OCI-LY7 (cell line): ENCODE results near the gene DCTN1. TPM values are rescaled to one million over a fixed set of nuclear protein-coding genes. Genes with fewer than 3 reads are reported as not detected.

Source experiments
- BruUV-seq: library from RNA; stranded (reverse); fragments of 400-500 nt; replicated peaks from 2 replicates; lab custom pipeline; 2021; lab: Mats Ljungman, UMichigan
- CTCF ChIA-PET: fragments of 300-600 bp; sonication (Branson Sonifier 250); formaldehyde crosslinking; loops from one replicate; lab custom pipeline; 2022; ENCODE audit warnings: antibody characterized with exemption; ENCODE audit not compliant: unreplicated experiment; lab: Charles Lee
- POLR2A ChIA-PET: fragments of 300-600 bp; sonication (Branson Sonifier 250); formaldehyde crosslinking; loops from one replicate; lab custom pipeline; 2022; ENCODE audit warnings: antibody characterized with exemption; lab: Charles Lee
- DNase-seq: peaks from one replicate; pipeline ENCODE4 v3.0.0-alpha.2; 2015; ENCODE audit warnings: low spot score
- H2AFZ ChIP-seq: fragments of 200-600 bp; sonication (generic), shearing (Covaris generic); 2 replicates; pipeline ENCODE4 v1.6.1; 2014; ENCODE audit warnings: mild to moderate bottlenecking, antibody characterized with exemption, low read length, moderate library complexity
- H3K27ac ChIP-seq: fragments of 200-600 bp; sonication (generic); 2 replicates; pipeline ENCODE4 v1.5.1; 2014; ENCODE audit warnings: mixed run types, low read depth, mild to moderate bottlenecking, moderate library complexity, low read length, inconsistent platforms; ENCODE audit not compliant: poor library complexity, severe bottlenecking
- H3K36me3 ChIP-seq: fragments of 200-600 bp; sonication (generic); 2 replicates; pipeline ENCODE4 v1.6.1; 2014; ENCODE audit warnings: mild to moderate bottlenecking, antibody characterized with exemption, low read length, moderate library complexity, mixed read lengths; ENCODE audit not compliant: insufficient read depth
- H3K4me1 ChIP-seq: fragments of 200-600 bp; sonication (generic); 2 replicates; pipeline ENCODE4 v1.5.1; 2014; ENCODE audit warnings: mild to moderate bottlenecking, low read length; ENCODE audit not compliant: insufficient read depth, poor library complexity, severe bottlenecking
- H3K4me2 ChIP-seq: fragments of 200-600 bp; sonication (generic); 2 replicates; pipeline ENCODE4 v1.6.1; 2014; ENCODE audit warnings: mild to moderate bottlenecking, low read length
- H3K4me3 ChIP-seq: fragments of 200-600 bp; sonication (generic); 2 replicates; pipeline ENCODE4 v1.5.1; 2014; ENCODE audit warnings: mild to moderate bottlenecking, low read depth, low read length; ENCODE audit not compliant: poor library complexity, severe bottlenecking
- H3K79me2 ChIP-seq: fragments of 200-600 bp; sonication (generic); 2 replicates; pipeline ENCODE4 v1.6.1; 2016; ENCODE audit warnings: low read depth, mild to moderate bottlenecking, low read length, moderate library complexity, mixed read lengths; ENCODE audit not compliant: insufficient read depth
- H3K9me2 ChIP-seq: fragments of 200-600 bp; sonication (generic); 2 replicates; pipeline ENCODE4 v1.6.1; 2016; ENCODE audit warnings: mild to moderate bottlenecking, low read length, mixed read lengths; ENCODE audit not compliant: insufficient read depth
- H3K9me3 ChIP-seq: fragments of 200-600 bp; sonication (generic); 2 replicates; pipeline ENCODE4 v1.6.1; 2014; ENCODE audit warnings: mild to moderate bottlenecking, mixed run types, low read length, mixed read lengths
- H4K20me1 ChIP-seq: fragments of 200-600 bp; sonication (generic); 2 replicates; pipeline ENCODE4 v1.6.1; 2014; ENCODE audit warnings: mild to moderate bottlenecking, antibody characterized with exemption, low read length, moderate library complexity, mixed read lengths; ENCODE audit not compliant: insufficient read depth
- EZH2phosphoT487 ChIP-seq: fragments of 200-600 bp; sonication (generic); IDR thresholded peaks from 2 replicates; pipeline ENCODE4 v1.6.1; 2018; ENCODE audit warnings: low read depth, borderline replicate concordance, mild to moderate bottlenecking, mixed run types, antibody characterized with exemption, low read length, moderate library complexity, mixed read lengths
- intact Hi-C: fragments of 100-400 bp; cut with micrococcal nuclease; formaldehyde crosslinking; loops from one replicate; pipeline ENCODE4 v1.10.0; 2022; ENCODE audit not compliant: unreplicated experiment
- total RNA-seq, 2 experiments: library from RNA; depleted of rRNA in 1 of 2; stranded (reverse); fragments of >200 nt in 1 of 2; shearing (Covaris generic) in 1 of 2; gene quantifications; 2 replicates each; pipeline ENCODE4 v1.2.3, GENCODE V29; 2014 to 2022
- TF ChIP-seq, protein P1 (sequence below): fragments of 200-600 bp; sonication (generic); conservative IDR thresholded peaks from 2 replicates; pipeline ENCODE4 v1.5.1; 2014; ENCODE audit warnings: mild to moderate bottlenecking, antibody characterized with exemption, low read length, moderate library complexity, mixed read lengths

Gene DCTN1
- total RNA-seq, 2 experiments from 2014 or later: 45.5 to 100 TPM

DNA sequence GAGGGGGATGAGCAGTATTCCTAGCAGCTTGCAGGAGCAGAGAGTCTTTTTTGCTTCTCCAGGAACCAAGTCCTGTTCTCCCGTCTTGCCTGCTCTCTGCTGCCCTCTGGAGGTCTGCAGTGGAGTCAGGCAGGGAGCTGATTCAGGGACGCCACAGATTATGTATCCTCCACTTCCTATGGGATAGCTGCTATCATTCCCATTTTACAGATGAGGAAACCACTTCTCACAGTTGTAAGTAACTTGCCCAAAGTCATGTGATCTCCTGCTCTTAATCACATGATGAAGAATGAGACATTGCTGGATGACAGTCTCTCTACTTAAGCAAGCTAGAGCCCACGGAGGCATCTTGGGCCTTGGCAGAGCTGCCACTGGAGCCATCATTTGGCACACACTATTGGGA, 45.2 kb downstream of the DCTN1 start:
- no peaks in the 10 kb centered on the region for H3K36me3 ChIP-seq

DNA sequence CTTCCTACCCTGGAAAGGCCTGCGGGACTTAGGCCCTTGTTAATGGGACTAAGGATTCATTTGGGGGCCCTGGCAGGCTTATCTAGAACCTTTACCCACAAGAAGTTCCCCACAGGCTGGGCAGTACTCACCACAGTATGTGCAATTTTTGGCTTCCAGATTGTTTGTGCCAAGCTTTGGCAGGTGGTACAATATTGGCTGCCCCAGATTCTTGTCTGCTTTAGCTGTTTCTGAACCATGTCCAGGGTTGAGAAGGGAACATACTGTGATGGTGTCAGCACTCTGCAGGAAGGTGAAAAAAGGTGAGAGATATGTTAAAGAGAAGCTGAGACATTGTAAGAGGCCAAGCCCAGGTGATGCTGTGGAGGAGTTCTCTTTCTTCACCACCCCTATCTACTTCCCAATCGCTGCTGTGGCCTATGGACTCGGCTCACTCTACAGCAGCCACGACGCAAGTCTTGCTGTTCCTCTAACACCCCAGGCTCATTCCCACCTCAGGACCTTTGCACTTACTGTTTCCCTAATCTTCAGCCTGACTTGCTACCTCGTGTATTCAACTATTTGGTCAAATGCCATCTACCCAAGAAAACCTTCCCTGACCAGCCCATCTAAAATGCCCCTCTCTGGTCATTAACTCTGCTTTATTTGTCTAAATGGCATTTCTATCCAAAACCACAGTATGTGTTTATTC, 46.1 kb downstream of the DCTN1 start:
- no peaks in the 10 kb centered on the region for H3K79me2 ChIP-seq
- BruUV-seq: no TSS peak
- DNase-seq: no peak
- no peak overlapping the region for H3K4me3 ChIP-seq
- H2AFZ ChIP-seq: no peak overlapping the region
- ChIA-PET POLR2A (no interaction called here), CTCF (interaction anchor here (0.5 to 1.8 kb wide), 3 partner anchors 10 to 84 kb away, joined by 3 to 15 read pairs (median 14); no protein-coding TSS in a partner anchor)
- H3K4me1 ChIP-seq: no peaks in the 10 kb centered on the region
- TF ChIP-seq EZH2phosphoT487: no peak
- TF ChIP-seq, protein P1, sequence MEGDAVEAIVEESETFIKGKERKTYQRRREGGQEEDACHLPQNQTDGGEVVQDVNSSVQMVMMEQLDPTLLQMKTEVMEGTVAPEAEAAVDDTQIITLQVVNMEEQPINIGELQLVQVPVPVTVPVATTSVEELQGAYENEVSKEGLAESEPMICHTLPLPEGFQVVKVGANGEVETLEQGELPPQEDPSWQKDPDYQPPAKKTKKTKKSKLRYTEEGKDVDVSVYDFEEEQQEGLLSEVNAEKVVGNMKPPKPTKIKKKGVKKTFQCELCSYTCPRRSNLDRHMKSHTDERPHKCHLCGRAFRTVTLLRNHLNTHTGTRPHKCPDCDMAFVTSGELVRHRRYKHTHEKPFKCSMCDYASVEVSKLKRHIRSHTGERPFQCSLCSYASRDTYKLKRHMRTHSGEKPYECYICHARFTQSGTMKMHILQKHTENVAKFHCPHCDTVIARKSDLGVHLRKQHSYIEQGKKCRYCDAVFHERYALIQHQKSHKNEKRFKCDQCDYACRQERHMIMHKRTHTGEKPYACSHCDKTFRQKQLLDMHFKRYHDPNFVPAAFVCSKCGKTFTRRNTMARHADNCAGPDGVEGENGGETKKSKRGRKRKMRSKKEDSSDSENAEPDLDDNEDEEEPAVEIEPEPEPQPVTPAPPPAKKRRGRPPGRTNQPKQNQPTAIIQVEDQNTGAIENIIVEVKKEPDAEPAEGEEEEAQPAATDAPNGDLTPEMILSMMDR: no peak
- H4K20me1 ChIP-seq: no peaks in the 10 kb centered on the region
- no peak overlapping the region for H3K27ac ChIP-seq
- intact Hi-C loops: loop anchor here (10.0 kb wide), 1 partner anchor 189 kb away; the partner anchor contains the start of gene BOLA3
- no peak overlapping the region for H3K4me2 ChIP-seq
- H3K36me3 ChIP-seq: no peaks in the 10 kb centered on the region
- H3K9me2 ChIP-seq: no peaks in the 10 kb centered on the region
- H3K9me3 ChIP-seq: no peaks in the 10 kb centered on the region

More for the DNA sequence above, 45.2 kb downstream of the DCTN1 start:
- no peaks in the 10 kb centered on the region for H3K9me3 ChIP-seq
- no peaks in the 10 kb centered on the region for H3K9me2 ChIP-seq
- ChIA-PET CTCF (interaction anchor here (0.5 to 1.8 kb wide), 7 partner anchors 11 to 88 kb away, joined by 3 to 15 read pairs (median 3); no protein-coding TSS in a partner anchor), POLR2A (interaction anchor here (0.5 to 1.2 kb wide), 4 partner anchors 11 to 554 kb away, joined by 3 to 5 read pairs (median 3); no protein-coding TSS in a partner anchor)
- H2AFZ ChIP-seq: no peak overlapping the region
- H3K4me3 ChIP-seq: no peak overlapping the region
- no peaks in the 10 kb centered on the region for H4K20me1 ChIP-seq
- no peak overlapping the region for H3K27ac ChIP-seq
- H3K79me2 ChIP-seq: no peaks in the 10 kb centered on the region
- H3K4me1 ChIP-seq: no peaks in the 10 kb centered on the region
- no TSS peak for BruUV-seq
- no peak overlapping the region for H3K4me2 ChIP-seq
- intact Hi-C loops: loop anchor here (1.0 to 10.0 kb wide), 3 partner anchors 68 to 190 kb away; partner anchors contain the start of gene BOLA3
- peak; percentile 72 for DNase-seq
- TF ChIP-seq EZH2phosphoT487: no peak
- TF ChIP-seq, protein P1: peak; percentile 95

GRCh38 chr2:74333175-74333574, 46.9 kb downstream of the DCTN1 start:
- H2AFZ ChIP-seq: no peak overlapping the region
- H3K36me3 ChIP-seq: no peaks in the 10 kb centered on the region
- H3K27ac ChIP-seq: no peak overlapping the region
- no peak for TF ChIP-seq EZH2phosphoT487
- TF ChIP-seq, protein P1: peak; percentile 71
- H3K4me1 ChIP-seq: no peaks in the 10 kb centered on the region
- H4K20me1 ChIP-seq: no peaks in the 10 kb centered on the region
- DNase-seq: peak; percentile 36
- BruUV-seq: no TSS peak
- H3K79me2 ChIP-seq: no peaks in the 10 kb centered on the region
- H3K4me3 ChIP-seq: no peak overlapping the region
- POLR2A ChIA-PET: no interaction called here
- H3K9me2 ChIP-seq: no peaks in the 10 kb centered on the region
- intact Hi-C loops: loop anchor here (10.0 kb wide), 1 partner anchor 188 kb away; the partner anchor contains the start of gene BOLA3
- no peak overlapping the region for H3K4me2 ChIP-seq
- no peaks in the 10 kb centered on the region for H3K9me3 ChIP-seq
- CTCF ChIA-PET: no interaction called here
